IPS-18a (cell line): Measurements from ENCODE around the gene CISD3.

Experiments
- H3K27ac ChIP-seq: one replicate; pipeline ENCODE4 v1.5.1; 2013; ENCODE audit warnings: low read length
- H3K27me3 ChIP-seq: one replicate; pipeline ENCODE4 v1.6.1; 2013; ENCODE audit warnings: mild to moderate bottlenecking, low read length; ENCODE audit not compliant: control insufficient read depth, insufficient read depth
- H3K36me3 ChIP-seq: one replicate; pipeline ENCODE4 v1.6.1; 2013; ENCODE audit warnings: low read depth, low read length; ENCODE audit not compliant: control insufficient read depth
- H3K4me1 ChIP-seq: one replicate; pipeline ENCODE4 v1.6.1; 2013; ENCODE audit warnings: low read depth, low read length; ENCODE audit not compliant: control insufficient read depth
- H3K4me3 ChIP-seq: one replicate; pipeline ENCODE4 v1.5.1; 2013; ENCODE audit warnings: low read length
- H3K9ac ChIP-seq: one replicate; pipeline ENCODE4 v1.6.1; 2013; ENCODE audit warnings: mild to moderate bottlenecking, low read length, moderate library complexity
- H3K9me3 ChIP-seq: one replicate; pipeline ENCODE4 v1.6.1; 2013; ENCODE audit warnings: low read depth, low read length; ENCODE audit not compliant: control insufficient read depth

CISD3 gene

GRCh38 chr17:38749223-38750043 lies 19.3 kb downstream of the CISD3 start:
- H3K9ac ChIP-seq, result peak overlapping the region; percentile 76
- H3K36me3 ChIP-seq, result no peaks in the 10 kb centered on the region
- H3K9me3 ChIP-seq, result no peaks in the 10 kb centered on the region
- H3K27ac ChIP-seq, result no peak overlapping the region
- peaks cover 29% of the 10 kb centered on the region for H3K4me1 ChIP-seq
- peak overlapping the region; percentile 74 for H3K4me3 ChIP-seq
- H3K27me3 ChIP-seq, result peaks cover 13% of the 10 kb centered on the region

DNA sequence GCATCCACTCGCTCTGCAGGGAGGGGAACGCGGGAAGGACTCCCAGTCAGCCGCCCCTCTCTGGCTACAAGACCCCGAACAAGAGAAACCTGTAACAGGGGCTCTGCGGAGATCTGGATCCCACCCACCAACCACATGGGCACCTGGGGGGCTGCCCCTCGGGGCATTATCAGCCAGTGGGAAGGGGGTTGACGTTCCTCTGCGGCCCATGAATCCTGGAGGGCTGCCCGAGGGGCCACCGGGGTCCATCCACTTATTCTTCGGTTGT lies 19.8 kb downstream of the CISD3 start:
- Histone ChIP-seq H3K27ac (no peak overlapping the region), H3K4me3 (peak overlapping the region; percentile 74), H3K4me1 (peaks cover 29% of the 10 kb centered on the region)

DNA sequence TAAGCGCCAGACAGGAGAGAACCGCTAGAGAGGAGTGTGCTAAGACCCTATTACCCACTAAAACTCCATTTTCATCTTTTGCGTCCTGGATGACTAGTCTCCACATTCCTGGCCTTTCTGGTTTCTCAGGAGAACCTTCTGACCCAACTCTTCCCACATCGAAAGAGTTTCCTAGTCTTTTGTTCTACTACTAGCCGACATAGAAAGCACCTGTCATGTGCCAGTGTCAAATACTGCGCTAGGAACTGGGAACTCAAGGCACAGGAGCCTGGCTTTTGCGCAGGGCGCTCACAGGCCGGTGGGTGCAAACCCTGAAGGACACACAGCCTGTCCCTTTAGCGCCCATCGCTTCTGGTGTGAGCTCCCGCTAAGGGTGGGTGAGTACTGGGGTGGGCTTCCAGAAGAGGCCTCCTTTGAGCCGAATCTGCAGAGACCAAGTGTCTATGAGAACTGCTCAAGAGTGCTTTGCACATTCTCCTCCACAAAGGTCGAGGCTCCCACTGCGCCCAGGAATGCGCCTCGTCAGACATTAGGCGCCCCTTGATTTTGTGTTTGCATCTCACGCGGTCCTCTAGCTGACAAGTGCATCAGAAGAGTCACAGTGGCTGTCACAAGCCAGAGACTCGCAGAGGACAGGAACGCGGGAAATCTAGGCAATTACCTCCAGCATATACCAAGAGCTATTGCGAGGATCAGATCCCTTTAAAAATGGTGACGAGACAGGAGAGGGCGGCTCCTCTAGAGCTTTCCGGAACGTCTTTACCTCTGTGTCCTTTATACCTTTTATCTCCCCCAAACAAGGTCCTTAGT lies 20.4 kb downstream of the CISD3 start:
- H3K27me3 ChIP-seq, result peaks cover 13% of the 10 kb centered on the region
- H3K4me3 ChIP-seq, result peak overlapping the region; percentile 74
- H3K27ac ChIP-seq, result no peak overlapping the region
- no peaks in the 10 kb centered on the region for H3K9me3 ChIP-seq
- H3K4me1 ChIP-seq, result peaks cover 28% of the 10 kb centered on the region
- H3K9ac ChIP-seq, result peak overlapping the region; percentile 76
- H3K36me3 ChIP-seq, result peaks cover 6% of the 10 kb centered on the region

More for the DNA sequence above, 19.8 kb downstream of the CISD3 start:
- Histone ChIP-seq H3K9ac (peak overlapping the region; percentile 76), H3K27me3 (peaks cover 13% of the 10 kb centered on the region), H3K36me3 (peaks cover 5% of the 10 kb centered on the region), H3K9me3 (no peaks in the 10 kb centered on the region)

GRCh38 chr17:38751144-38751807 lies 21.1 kb downstream of the CISD3 start:
- peaks cover 13% of the 10 kb centered on the region for H3K36me3 ChIP-seq
- peaks cover 20% of the 10 kb centered on the region for H3K4me1 ChIP-seq
- H3K4me3 ChIP-seq, result peak overlapping the region; percentile 74
- peak overlapping the region; percentile 76 for H3K9ac ChIP-seq
- H3K9me3 ChIP-seq, result no peaks in the 10 kb centered on the region
- H3K27ac ChIP-seq, result no peak overlapping the region
- H3K27me3 ChIP-seq, result peaks cover 13% of the 10 kb centered on the region

DNA sequence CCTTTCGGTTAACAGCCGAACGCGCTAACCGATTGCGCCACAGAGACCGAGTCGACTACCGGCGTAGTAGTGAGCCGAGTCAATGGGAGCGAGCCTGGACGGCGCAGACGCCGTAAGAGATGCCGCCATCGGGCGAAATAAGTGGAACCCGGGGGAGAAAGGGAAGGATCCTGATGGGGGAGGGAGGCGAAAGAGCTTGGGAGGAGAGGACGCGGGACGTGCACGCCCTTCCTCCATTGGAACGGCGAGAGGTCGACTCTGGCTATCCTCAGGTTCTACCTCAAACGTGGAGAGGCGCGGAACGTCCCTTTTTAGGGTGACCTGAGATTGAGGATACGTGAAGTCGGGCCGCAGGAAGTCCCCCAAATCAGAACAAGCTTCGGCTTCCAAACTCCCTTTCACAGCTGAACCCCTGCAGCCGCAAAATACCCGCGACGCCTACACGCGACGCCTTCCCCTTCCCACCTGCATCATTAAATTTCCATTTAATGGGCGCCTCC lies 21.7 kb downstream of the CISD3 start:
- Histone ChIP-seq H3K27ac (peak overlapping the region; percentile 58), H3K4me1 (peaks cover 15% of the 10 kb centered on the region), H3K9ac (peak overlapping the region; percentile 82), H3K27me3 (peaks cover 13% of the 10 kb centered on the region), H3K4me3 (peak overlapping the region; percentile 74), H3K9me3 (no peaks in the 10 kb centered on the region), H3K36me3 (peaks cover 15% of the 10 kb centered on the region)

DNA sequence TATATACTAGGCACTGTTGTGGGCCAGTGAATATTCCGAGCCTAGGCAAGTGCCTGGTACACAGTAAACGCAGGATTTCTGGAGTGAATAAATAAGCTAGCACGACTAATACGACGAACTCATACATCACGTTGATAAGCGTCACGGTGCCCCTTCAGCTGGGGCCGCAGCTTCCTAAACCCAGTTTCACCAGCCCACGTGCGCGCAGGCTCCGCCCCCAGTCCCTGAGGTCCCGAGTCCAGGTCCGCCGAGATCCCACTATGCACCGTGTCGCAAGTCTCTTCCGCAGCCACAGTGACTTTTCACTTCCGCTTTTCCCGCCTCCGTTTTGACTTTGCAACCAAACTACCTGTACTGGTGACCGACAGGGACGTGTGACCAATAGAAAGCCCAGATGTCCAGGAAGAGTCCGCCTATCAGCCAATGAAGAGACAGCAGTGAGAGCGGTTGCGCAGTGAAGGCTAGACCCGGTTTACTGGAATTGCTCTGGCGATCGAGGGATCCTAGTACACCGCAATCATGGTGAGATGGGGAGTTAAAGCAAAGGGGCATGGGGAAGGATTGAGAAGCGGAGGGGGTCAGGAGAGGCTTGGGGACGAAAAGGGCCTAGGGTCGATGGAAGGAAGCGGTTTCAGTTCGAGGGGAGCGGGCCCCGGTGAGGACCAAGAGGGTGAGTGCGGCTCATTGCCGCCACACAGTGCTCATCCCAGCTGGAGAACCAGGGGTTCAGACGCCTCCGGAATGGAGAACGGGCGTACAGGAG lies 22.3 kb downstream of the CISD3 start, which contains the start of gene PSMB3:
TSS of gene PSMB3 (plus strand) at position 434 of the 763 bp plus-strand sequence. CDS start at position 520, 86 bp downstream.
- peak within 1 kb of the TSS; percentile 58 for H3K27ac ChIP-seq
- peaks cover 14% of the 10 kb centered on the region for H3K4me1 ChIP-seq
- no peaks in the 10 kb centered on the region for H3K9me3 ChIP-seq
- peaks cover 15% of the 10 kb centered on the region for H3K36me3 ChIP-seq
- H3K9ac ChIP-seq, result peak within 1 kb of the TSS; percentile 82
- H3K4me3 ChIP-seq, result peak within 1 kb of the TSS; percentile 74
- peaks cover 13% of the 10 kb centered on the region for H3K27me3 ChIP-seq

- Histone ChIP-seq H3K9ac (peak overlapping the region; percentile 78), H3K9me3 (no peaks in the 10 kb centered on the region), H3K27me3 (peaks cover 13% of the 10 kb centered on the region), H3K4me3 (peak overlapping the region; percentile 74), H3K4me1 (peaks cover 14% of the 10 kb centered on the region), H3K27ac (no peak overlapping the region), H3K36me3 (peaks cover 19% of the 10 kb centered on the region)
These were observed 22.9 kb downstream of the CISD3 start for GRCh38 chr17:38753071-38753506.

- peaks cover 63% of the 10 kb centered on the region for H3K36me3 ChIP-seq
- H3K9ac ChIP-seq, result no peak overlapping the region
- H3K9me3 ChIP-seq, result no peaks in the 10 kb centered on the region
- H3K27me3 ChIP-seq, result no peaks in the 10 kb centered on the region
- no peak overlapping the region for H3K4me3 ChIP-seq
- no peaks in the 10 kb centered on the region for H3K4me1 ChIP-seq
- H3K27ac ChIP-seq, result no peak overlapping the region
These were observed 31.5 kb downstream of the CISD3 start for GRCh38 chr17:38761612-38762011.

GRCh38 chr17:38762231-38762630 lies 32.1 kb downstream of the CISD3 start:
- Histone ChIP-seq H3K27me3 (no peaks in the 10 kb centered on the region), H3K36me3 (peaks cover 67% of the 10 kb centered on the region), H3K9ac (no peak overlapping the region), H3K4me1 (no peaks in the 10 kb centered on the region), H3K27ac (no peak overlapping the region), H3K4me3 (no peak overlapping the region), H3K9me3 (no peaks in the 10 kb centered on the region)

- Histone ChIP-seq H3K36me3 (peaks cover 75% of the 10 kb centered on the region), H3K4me1 (no peaks in the 10 kb centered on the region), H3K4me3 (no peak overlapping the region), H3K27me3 (no peaks in the 10 kb centered on the region), H3K27ac (no peak overlapping the region), H3K9me3 (no peaks in the 10 kb centered on the region), H3K9ac (no peak overlapping the region)
These were observed 36.2 kb downstream of the CISD3 start for GRCh38 chr17:38766341-38766740.
